DOHH2 (cell line): ENCODE data around the gene PAPOLG.
"Not testable (repeated sequence)": the region's sequence is repeated elsewhere in the genome, so short reads cannot be mapped to it uniquely, and the experiment has no call there.

Experiments used
- H3F3A ChIP-seq: fragments of 200-600 bp; sonication (generic), shearing (Covaris generic); 2 replicates; pipeline ENCODE4 v1.6.0; 2016; ENCODE audit warnings: antibody characterized with exemption, mild to moderate bottlenecking; ENCODE audit not compliant: control insufficient read depth, insufficient read depth
- H3K27ac ChIP-seq: fragments of 200-600 bp; sonication (generic); 2 replicates; pipeline ENCODE4 v1.5.1; 2014; ENCODE audit warnings: low read depth, mild to moderate bottlenecking, low read length, moderate library complexity
- H3K27me3 ChIP-seq: fragments of 200-600 bp; sonication (generic); 2 replicates; pipeline ENCODE4 v1.6.1; 2014; ENCODE audit warnings: mild to moderate bottlenecking, low read length, mixed read lengths; ENCODE audit not compliant: control insufficient read depth
- H3K36me3 ChIP-seq: fragments of 200-600 bp; sonication (generic); 2 replicates; pipeline ENCODE4 v1.6.1; 2014; ENCODE audit warnings: mild to moderate bottlenecking, low read length, moderate library complexity, mixed read lengths; ENCODE audit not compliant: control insufficient read depth
- H3K4me1 ChIP-seq: fragments of 200-600 bp; sonication (generic); 2 replicates; pipeline ENCODE4 v1.6.1; 2014; ENCODE audit warnings: mild to moderate bottlenecking, low read length, mixed read lengths; ENCODE audit not compliant: control insufficient read depth
- H3K4me2 ChIP-seq: fragments of 200-600 bp; sonication (generic); 2 replicates; pipeline ENCODE4 v1.6.0; 2014; ENCODE audit warnings: mild to moderate bottlenecking, low read length, moderate library complexity
- H3K4me3 ChIP-seq: fragments of 200-600 bp; sonication (generic); 2 replicates; pipeline ENCODE4 v1.5.1; 2014; ENCODE audit warnings: mild to moderate bottlenecking, low read length, mixed read lengths
- H3K79me2 ChIP-seq: fragments of 200-600 bp; sonication (generic); 2 replicates; pipeline ENCODE4 v1.6.1; 2014; ENCODE audit warnings: mild to moderate bottlenecking, low read length, mixed read lengths; ENCODE audit not compliant: control insufficient read depth
- H3K9me2 ChIP-seq: fragments of 200-600 bp; sonication (generic); replicated peaks from 2 replicates; pipeline ENCODE4 v1.6.1; 2014; ENCODE audit warnings: mild to moderate bottlenecking, low read length, mixed read lengths; ENCODE audit not compliant: control insufficient read depth
- H3K9me3 ChIP-seq: fragments of 200-600 bp; sonication (generic); 2 replicates; pipeline ENCODE4 v1.6.1; 2014; ENCODE audit warnings: antibody characterized with exemption, low read length, mixed read lengths; ENCODE audit not compliant: control insufficient read depth, insufficient read depth
- H4K20me1 ChIP-seq: fragments of 200-600 bp; sonication (generic); 2 replicates; pipeline ENCODE4 v1.6.0; 2014; ENCODE audit warnings: low read depth, mild to moderate bottlenecking, antibody characterized with exemption, low read length, moderate library complexity; ENCODE audit not compliant: control insufficient read depth, insufficient read depth
- EZH2phosphoT487 ChIP-seq: fragments of 200-600 bp; sonication (generic); IDR thresholded peaks from 2 replicates; pipeline ENCODE4 v1.6.1; 2017; ENCODE audit warnings: borderline replicate concordance, mild to moderate bottlenecking, antibody characterized with exemption, low read length, moderate library complexity, mixed read lengths
- TF ChIP-seq, protein P1 (sequence below): fragments of 200-600 bp; sonication (generic); IDR thresholded peaks from one replicate; pipeline ENCODE4 v1.5.1; 2014; ENCODE audit warnings: antibody characterized with exemption, mild to moderate bottlenecking, low read depth, low read length; ENCODE audit not compliant: poor library complexity, severe bottlenecking

Gene PAPOLG

DNA sequence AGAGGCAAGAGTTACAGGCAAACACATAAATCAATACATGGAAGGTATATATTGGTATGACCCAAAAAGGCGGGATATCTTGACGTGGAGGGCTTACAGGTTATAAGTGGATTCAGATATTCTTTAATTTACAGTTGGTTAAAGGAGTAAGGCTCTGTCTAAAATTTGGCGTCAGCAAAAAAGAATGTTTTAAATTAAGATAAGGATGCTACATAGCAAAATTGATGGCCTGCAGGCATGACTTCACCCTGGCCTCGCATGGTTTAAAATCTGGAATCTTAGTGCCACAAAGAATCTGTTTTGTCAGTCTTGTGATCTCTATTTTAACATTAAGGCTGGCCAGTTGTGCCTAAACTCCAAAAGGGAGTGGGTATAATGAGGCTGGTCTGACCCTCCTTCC is 66.9 kb downstream of the PAPOLG start:
- Histone ChIP-seq H3K79me2 (no peaks in the 10 kb centered on the region), H3K36me3 (no peaks in the 10 kb centered on the region), H3K4me3 (no peak overlapping the region), H3F3A (no peaks in the 10 kb centered on the region), H3K9me3 (no peaks in the 10 kb centered on the region), H3K27me3 (no peaks in the 10 kb centered on the region), H3K27ac (no peak overlapping the region), H3K4me2 (no peak overlapping the region), H3K4me1 (peaks cover 76% of the 10 kb centered on the region), H3K9me2 (no peaks in the 10 kb centered on the region), H4K20me1 (no peaks in the 10 kb centered on the region)
- TF ChIP-seq, protein P1, sequence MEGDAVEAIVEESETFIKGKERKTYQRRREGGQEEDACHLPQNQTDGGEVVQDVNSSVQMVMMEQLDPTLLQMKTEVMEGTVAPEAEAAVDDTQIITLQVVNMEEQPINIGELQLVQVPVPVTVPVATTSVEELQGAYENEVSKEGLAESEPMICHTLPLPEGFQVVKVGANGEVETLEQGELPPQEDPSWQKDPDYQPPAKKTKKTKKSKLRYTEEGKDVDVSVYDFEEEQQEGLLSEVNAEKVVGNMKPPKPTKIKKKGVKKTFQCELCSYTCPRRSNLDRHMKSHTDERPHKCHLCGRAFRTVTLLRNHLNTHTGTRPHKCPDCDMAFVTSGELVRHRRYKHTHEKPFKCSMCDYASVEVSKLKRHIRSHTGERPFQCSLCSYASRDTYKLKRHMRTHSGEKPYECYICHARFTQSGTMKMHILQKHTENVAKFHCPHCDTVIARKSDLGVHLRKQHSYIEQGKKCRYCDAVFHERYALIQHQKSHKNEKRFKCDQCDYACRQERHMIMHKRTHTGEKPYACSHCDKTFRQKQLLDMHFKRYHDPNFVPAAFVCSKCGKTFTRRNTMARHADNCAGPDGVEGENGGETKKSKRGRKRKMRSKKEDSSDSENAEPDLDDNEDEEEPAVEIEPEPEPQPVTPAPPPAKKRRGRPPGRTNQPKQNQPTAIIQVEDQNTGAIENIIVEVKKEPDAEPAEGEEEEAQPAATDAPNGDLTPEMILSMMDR: no peak
- no peak for TF ChIP-seq EZH2phosphoT487

DNA sequence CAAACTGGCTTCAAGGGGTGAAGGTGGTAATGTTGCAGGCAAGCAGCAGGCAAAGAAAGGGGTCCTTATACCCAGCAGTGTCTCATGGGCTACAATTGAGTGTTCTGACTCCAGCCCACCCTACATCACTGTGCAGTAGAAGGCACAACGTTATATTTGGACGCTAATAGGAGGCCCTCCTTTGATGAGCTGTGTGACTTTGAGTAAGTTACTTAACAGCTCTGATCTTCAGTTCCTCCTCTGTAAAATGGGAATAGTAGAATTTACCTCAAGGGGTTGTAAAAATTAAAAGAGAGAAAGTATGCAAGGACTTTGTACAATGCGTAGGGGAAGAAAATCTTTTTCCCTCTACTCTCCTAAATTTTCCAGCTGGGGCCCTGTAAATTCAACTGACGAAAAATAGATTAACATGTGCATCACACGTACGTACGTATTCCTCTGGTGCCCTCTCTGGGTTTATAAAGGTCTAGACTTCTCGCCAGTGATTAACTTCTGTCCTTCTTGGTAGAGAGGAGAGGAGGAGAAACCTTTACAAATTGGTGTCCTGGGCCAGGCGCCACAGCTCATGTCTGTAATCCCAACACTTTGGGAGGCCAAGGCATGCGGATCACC is 67.7 kb downstream of the PAPOLG start:
- no peaks in the 10 kb centered on the region for H4K20me1 ChIP-seq

DNA sequence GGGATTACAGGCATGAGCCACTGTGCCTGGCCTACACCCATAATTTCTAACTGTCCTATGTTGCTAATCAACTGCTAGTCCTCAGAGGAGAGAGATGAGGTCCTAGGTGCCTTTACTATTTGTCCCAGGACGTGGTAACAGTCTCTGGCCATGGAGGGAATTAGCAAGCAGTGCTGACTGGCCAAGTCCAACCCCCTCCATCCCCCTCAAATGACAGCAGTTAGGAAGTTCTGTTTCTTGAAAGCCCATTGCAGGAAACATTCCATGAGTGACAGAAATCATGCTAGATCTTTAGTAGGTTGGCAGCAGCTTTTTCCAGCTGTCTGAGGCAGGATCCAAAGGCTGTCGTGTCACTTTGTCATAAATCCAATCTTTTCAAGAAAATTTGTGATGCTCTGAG is 69.6 kb downstream of the PAPOLG start:
- Histone ChIP-seq H3K36me3 (no peaks in the 10 kb centered on the region), H4K20me1 (no peaks in the 10 kb centered on the region), H3K4me2 (no peak overlapping the region), H3K9me2 (no peaks in the 10 kb centered on the region), H3K79me2 (no peaks in the 10 kb centered on the region), H3K9me3 (no peaks in the 10 kb centered on the region), H3K27me3 (no peaks in the 10 kb centered on the region), H3K27ac (no peak overlapping the region), H3K4me1 (peaks cover 49% of the 10 kb centered on the region), H3F3A (no peaks in the 10 kb centered on the region), H3K4me3 (no peak overlapping the region)
- TF ChIP-seq, protein P1: no peak

More for the DNA sequence above, 67.7 kb downstream of the PAPOLG start:
- no peaks in the 10 kb centered on the region for H3K27me3 ChIP-seq
- no peaks in the 10 kb centered on the region for H3K9me3 ChIP-seq
- H3K79me2 ChIP-seq: no peaks in the 10 kb centered on the region
- no peak overlapping the region for H3K4me3 ChIP-seq
- no peaks in the 10 kb centered on the region for H3F3A ChIP-seq
- TF ChIP-seq EZH2phosphoT487: no peak
- TF ChIP-seq, protein P1: no peak
- no peaks in the 10 kb centered on the region for H3K36me3 ChIP-seq
- no peak overlapping the region for H3K27ac ChIP-seq
- H3K9me2 ChIP-seq: no peaks in the 10 kb centered on the region
- H3K4me1 ChIP-seq: peaks cover 68% of the 10 kb centered on the region
- H3K4me2 ChIP-seq: no peak overlapping the region

DNA sequence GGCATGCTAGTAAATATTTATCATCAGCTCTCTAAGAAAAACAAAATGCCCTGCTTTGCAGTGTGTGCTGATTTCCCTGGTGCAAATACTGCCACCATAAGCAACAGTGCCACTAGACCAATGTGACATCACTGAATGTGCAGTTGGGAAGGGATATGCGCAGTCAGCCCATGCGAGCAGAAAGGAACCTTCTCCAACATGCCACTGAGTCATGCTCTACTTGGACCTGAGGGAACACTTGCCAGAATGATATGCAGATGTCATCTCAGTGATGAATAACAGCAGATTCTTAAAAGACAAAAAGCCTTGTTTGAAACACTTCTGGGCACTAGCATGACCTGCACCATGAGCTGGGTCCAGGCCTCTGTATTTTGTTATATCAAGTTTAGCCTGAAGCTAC is 70.0 kb downstream of the PAPOLG start:
- H4K20me1 ChIP-seq: no peaks in the 10 kb centered on the region
- H3K9me3 ChIP-seq: no peaks in the 10 kb centered on the region
- H3K9me2 ChIP-seq: no peaks in the 10 kb centered on the region

DNA sequence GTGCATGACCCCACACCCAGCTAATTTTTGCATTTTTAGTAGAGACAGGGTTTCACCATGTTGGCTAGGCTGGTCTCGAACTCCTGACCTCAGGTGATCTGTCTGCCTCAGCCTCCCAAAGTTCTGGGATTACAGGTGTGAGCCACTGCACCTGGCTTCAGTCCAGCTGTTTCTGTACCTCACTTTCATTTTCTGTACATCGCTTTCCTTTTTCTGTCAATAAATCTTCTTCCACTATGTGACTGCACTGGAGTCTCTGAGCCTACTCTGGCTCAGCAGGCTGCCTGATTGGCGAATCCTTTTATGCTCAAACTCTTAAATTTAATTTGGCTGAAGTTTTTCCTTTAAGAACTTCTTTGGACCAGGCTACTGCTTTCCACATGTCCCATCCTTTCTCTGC is 70.8 kb downstream of the PAPOLG start:
- not testable (repeated sequence) for H3F3A ChIP-seq, H3K9me2 ChIP-seq, H3K36me3 ChIP-seq, H3K4me3 ChIP-seq, H3K27me3 ChIP-seq, H3K79me2 ChIP-seq, H3K9me3 ChIP-seq, H3K4me2 ChIP-seq, H4K20me1 ChIP-seq, H3K27ac ChIP-seq
- H3K4me1 ChIP-seq: peaks cover 37% of the 10 kb centered on the region

More for the DNA sequence above, 70.0 kb downstream of the PAPOLG start:
- H3F3A ChIP-seq: no peaks in the 10 kb centered on the region
- no peaks in the 10 kb centered on the region for H3K79me2 ChIP-seq
- no peak overlapping the region for H3K4me2 ChIP-seq
- H3K27ac ChIP-seq: no peak overlapping the region
- no peak for TF ChIP-seq EZH2phosphoT487
- TF ChIP-seq, protein P1: no peak
- no peaks in the 10 kb centered on the region for H3K27me3 ChIP-seq
- peaks cover 44% of the 10 kb centered on the region for H3K4me1 ChIP-seq
- H3K4me3 ChIP-seq: no peak overlapping the region
- H3K36me3 ChIP-seq: no peaks in the 10 kb centered on the region
